ENCODE measurements around the gene BNIP2. TPM values are rescaled to one million over a fixed set of nuclear protein-coding genes. Genes with fewer than 3 reads are reported as not detected.
A peak's percentile ranks its signal among the peaks of the same experiment; 100 is the strongest.

BNIP2 gene
- polyA plus RNA-seq = 98.8 TPM

- Mint-ChIP-seq H3K4me3 (peak within 1 kb of the TSS; percentile 96 to 98 (median 97)), H3K4me1 (peaks cover 27 to 37% (median 36%) of the 10 kb centered on the region in 3 donors), H3K9me3 (no peaks in the 10 kb centered on the region), H3K36me3 (peaks cover 7% of the 10 kb centered on the region), H3K27ac (peak within 1 kb of the TSS; percentile 94 to 99 (median 97)), H3K27me3 (no peaks in the 10 kb centered on the region)
Observed at GRCh38 chr15:59688782-59689625, at the start of gene BNIP2. Gene BNIP2, minus strand, starts transcription at chr15:59689320. Its CDS starts 6,863 bp downstream, at chr15:59682457.

GRCh38 chr15:59738676-59739075 is 49.6 kb upstream of the BNIP2 start:
- no peak overlapping the region for H3K27ac Mint-ChIP-seq
- H3K9me3 Mint-ChIP-seq = peaks cover under 1 to 4% (median 2%) of the 10 kb centered on the region in 3 donors
- H3K4me3 Mint-ChIP-seq = no peak overlapping the region
- H3K27me3 Mint-ChIP-seq = peaks cover 6% of the 10 kb centered on the region
- peaks cover 3% of the 10 kb centered on the region for H3K36me3 Mint-ChIP-seq
- H3K4me1 Mint-ChIP-seq = no peaks in the 10 kb centered on the region

GRCh38 chr15:59736181-59736580 is 47.1 kb upstream of the BNIP2 start:
- Mint-ChIP-seq H3K36me3 (peaks cover 3% of the 10 kb centered on the region), H3K9me3 (no peaks in the 10 kb centered on the region), H3K4me3 (no peak overlapping the region), H3K4me1 (no peaks in the 10 kb centered on the region), H3K27ac (no peak overlapping the region), H3K27me3 (peaks cover 5% of the 10 kb centered on the region)

GRCh38 chr15:59725151-59725486 is 36.0 kb upstream of the BNIP2 start:
- no peaks in the 10 kb centered on the region for H3K9me3 Mint-ChIP-seq
- no peak overlapping the region for H3K4me3 Mint-ChIP-seq
- no peaks in the 10 kb centered on the region for H3K36me3 Mint-ChIP-seq
- H3K4me1 Mint-ChIP-seq = no peaks in the 10 kb centered on the region
- H3K27ac Mint-ChIP-seq = no peak overlapping the region
- peaks cover 7% of the 10 kb centered on the region for H3K27me3 Mint-ChIP-seq

GRCh38 chr15:59723687-59724346 is 34.7 kb upstream of the BNIP2 start:
- H3K4me3 Mint-ChIP-seq = no peak overlapping the region
- H3K36me3 Mint-ChIP-seq = no peaks in the 10 kb centered on the region
- peaks cover 2% of the 10 kb centered on the region for H3K27me3 Mint-ChIP-seq
- H3K4me1 Mint-ChIP-seq = no peaks in the 10 kb centered on the region
- no peaks in the 10 kb centered on the region for H3K9me3 Mint-ChIP-seq
- H3K27ac Mint-ChIP-seq = no peak overlapping the region

GRCh38 chr15:59722476-59722875 is 33.4 kb upstream of the BNIP2 start:
- no peaks in the 10 kb centered on the region for H3K4me1 Mint-ChIP-seq
- no peak overlapping the region for H3K27ac Mint-ChIP-seq
- no peak overlapping the region for H3K4me3 Mint-ChIP-seq
- no peaks in the 10 kb centered on the region for H3K9me3 Mint-ChIP-seq
- peaks cover 2% of the 10 kb centered on the region for H3K27me3 Mint-ChIP-seq
- no peaks in the 10 kb centered on the region for H3K36me3 Mint-ChIP-seq

- Mint-ChIP-seq H3K27ac (no peak overlapping the region), H3K4me1 (no peaks in the 10 kb centered on the region), H3K27me3 (no peaks in the 10 kb centered on the region), H3K9me3 (no peaks in the 10 kb centered on the region), H3K4me3 (no peak overlapping the region), H3K36me3 (no peaks in the 10 kb centered on the region)
Observed at GRCh38 chr15:59722037-59722436, 32.9 kb upstream of the BNIP2 start.

- Mint-ChIP-seq H3K27ac (no peak overlapping the region), H3K27me3 (peaks cover 3% of the 10 kb centered on the region), H3K36me3 (no peaks in the 10 kb centered on the region), H3K9me3 (no peaks in the 10 kb centered on the region), H3K4me3 (no peak overlapping the region), H3K4me1 (no peaks in the 10 kb centered on the region)
Observed at GRCh38 chr15:59721411-59721810, 32.3 kb upstream of the BNIP2 start.

- H3K9me3 Mint-ChIP-seq = peaks cover 3 to 7% (median 4%) of the 10 kb centered on the region in 3 donors
- no peak overlapping the region for H3K4me3 Mint-ChIP-seq
- peaks cover 5% of the 10 kb centered on the region for H3K27me3 Mint-ChIP-seq
- peaks cover 3% of the 10 kb centered on the region for H3K36me3 Mint-ChIP-seq
- H3K27ac Mint-ChIP-seq = no peak overlapping the region
- no peaks in the 10 kb centered on the region for H3K4me1 Mint-ChIP-seq
Observed at GRCh38 chr15:59713177-59713576, 24.1 kb upstream of the BNIP2 start.

GRCh38 chr15:59711451-59712243 is 22.5 kb upstream of the BNIP2 start:
- Mint-ChIP-seq H3K4me1 (no peaks in the 10 kb centered on the region), H3K36me3 (peaks cover 3% of the 10 kb centered on the region), H3K27ac (no peak overlapping the region), H3K9me3 (peaks cover 3 to 7% (median 4%) of the 10 kb centered on the region in 3 donors), H3K4me3 (no peak overlapping the region), H3K27me3 (peaks cover 4% of the 10 kb centered on the region)

GRCh38 chr15:59707619-59708018 is 18.5 kb upstream of the BNIP2 start:
- peaks cover 1% of the 10 kb centered on the region for H3K36me3 Mint-ChIP-seq
- no peak overlapping the region for H3K27ac Mint-ChIP-seq
- no peak overlapping the region for H3K4me3 Mint-ChIP-seq
- peaks cover 0 to 4% (median 4%) of the 10 kb centered on the region in 3 donors for H3K9me3 Mint-ChIP-seq
- H3K27me3 Mint-ChIP-seq = peaks cover 2% of the 10 kb centered on the region
- no peaks in the 10 kb centered on the region for H3K4me1 Mint-ChIP-seq

- Mint-ChIP-seq H3K27me3 (peaks cover 2% of the 10 kb centered on the region), H3K36me3 (no peaks in the 10 kb centered on the region), H3K4me3 (no peak overlapping the region), H3K4me1 (no peaks in the 10 kb centered on the region), H3K9me3 (peaks cover 0 to 4% (median 4%) of the 10 kb centered on the region in 3 donors), H3K27ac (peak overlapping the region in 1 of 3 donors; percentile 47)
Observed at GRCh38 chr15:59703979-59704796, 15.1 kb upstream of the BNIP2 start.

GRCh38 chr15:59702351-59702750 is 13.2 kb upstream of the BNIP2 start:
- Mint-ChIP-seq H3K4me1 (no peaks in the 10 kb centered on the region), H3K27me3 (peaks cover 2% of the 10 kb centered on the region), H3K27ac (no peak overlapping the region), H3K4me3 (no peak overlapping the region), H3K36me3 (no peaks in the 10 kb centered on the region), H3K9me3 (no peaks in the 10 kb centered on the region)

- H3K27ac Mint-ChIP-seq = no peak overlapping the region
- no peaks in the 10 kb centered on the region for H3K9me3 Mint-ChIP-seq
- H3K4me1 Mint-ChIP-seq = no peaks in the 10 kb centered on the region
- peaks cover 2% of the 10 kb centered on the region for H3K27me3 Mint-ChIP-seq
- no peak overlapping the region for H3K4me3 Mint-ChIP-seq
- H3K36me3 Mint-ChIP-seq = peaks cover 2% of the 10 kb centered on the region
Observed at GRCh38 chr15:59701880-59702279, 12.8 kb upstream of the BNIP2 start.
